GM19455 (cell line): ENCODE results near the gene FABP6.

Source experiments
- ATAC-seq: cut with Tn5 transposase; IDR thresholded peaks from one replicate; pipeline ENCODE4 v1.9.1; 2021; ENCODE audit not compliant: unreplicated experiment

FABP6 gene

DNA sequence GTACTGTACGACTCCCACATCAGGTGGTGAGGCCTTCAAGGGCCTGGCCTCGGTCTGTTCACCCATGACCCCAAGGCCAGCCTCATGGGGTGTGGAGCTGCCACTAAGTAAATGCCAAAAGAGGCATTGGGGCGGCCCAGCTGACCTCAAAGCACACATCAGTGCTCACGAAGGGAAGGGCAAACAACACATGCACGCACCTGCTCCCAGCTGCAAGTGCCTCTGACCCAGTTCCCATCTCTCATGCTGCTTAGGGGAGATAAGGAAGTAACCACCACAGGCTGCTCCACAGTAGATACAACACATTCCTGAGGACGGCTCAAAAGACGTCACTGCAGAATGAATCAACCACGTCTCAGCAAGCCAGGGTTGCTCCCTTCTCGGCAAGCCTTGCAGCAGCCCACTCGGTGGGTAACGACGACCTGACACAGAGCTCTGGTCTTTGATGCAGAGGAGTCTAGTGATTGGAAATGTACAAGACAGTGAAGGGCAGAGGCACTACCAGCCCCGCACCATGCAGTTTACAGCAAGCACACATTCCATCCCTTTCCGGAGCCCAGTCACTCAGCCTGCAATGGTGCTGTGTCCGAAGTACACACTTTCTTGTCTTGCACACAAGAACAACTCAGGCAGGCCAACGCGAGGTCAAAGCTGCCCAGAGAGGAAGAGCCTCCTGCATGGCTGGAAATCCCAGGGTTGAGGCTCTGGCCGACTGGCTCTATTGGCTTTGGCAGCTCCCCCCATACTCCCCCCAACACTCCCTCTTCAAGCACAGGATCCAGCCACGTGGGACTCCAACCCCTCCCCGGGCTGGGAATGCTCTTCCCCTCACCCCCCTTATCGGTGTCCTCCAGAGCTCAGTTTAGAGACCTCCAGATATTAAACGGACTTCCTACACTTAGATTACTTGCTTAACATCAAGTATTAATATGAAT lies 31.8 kb downstream of the FABP6 start:
- ATAC-seq: no peak

DNA sequence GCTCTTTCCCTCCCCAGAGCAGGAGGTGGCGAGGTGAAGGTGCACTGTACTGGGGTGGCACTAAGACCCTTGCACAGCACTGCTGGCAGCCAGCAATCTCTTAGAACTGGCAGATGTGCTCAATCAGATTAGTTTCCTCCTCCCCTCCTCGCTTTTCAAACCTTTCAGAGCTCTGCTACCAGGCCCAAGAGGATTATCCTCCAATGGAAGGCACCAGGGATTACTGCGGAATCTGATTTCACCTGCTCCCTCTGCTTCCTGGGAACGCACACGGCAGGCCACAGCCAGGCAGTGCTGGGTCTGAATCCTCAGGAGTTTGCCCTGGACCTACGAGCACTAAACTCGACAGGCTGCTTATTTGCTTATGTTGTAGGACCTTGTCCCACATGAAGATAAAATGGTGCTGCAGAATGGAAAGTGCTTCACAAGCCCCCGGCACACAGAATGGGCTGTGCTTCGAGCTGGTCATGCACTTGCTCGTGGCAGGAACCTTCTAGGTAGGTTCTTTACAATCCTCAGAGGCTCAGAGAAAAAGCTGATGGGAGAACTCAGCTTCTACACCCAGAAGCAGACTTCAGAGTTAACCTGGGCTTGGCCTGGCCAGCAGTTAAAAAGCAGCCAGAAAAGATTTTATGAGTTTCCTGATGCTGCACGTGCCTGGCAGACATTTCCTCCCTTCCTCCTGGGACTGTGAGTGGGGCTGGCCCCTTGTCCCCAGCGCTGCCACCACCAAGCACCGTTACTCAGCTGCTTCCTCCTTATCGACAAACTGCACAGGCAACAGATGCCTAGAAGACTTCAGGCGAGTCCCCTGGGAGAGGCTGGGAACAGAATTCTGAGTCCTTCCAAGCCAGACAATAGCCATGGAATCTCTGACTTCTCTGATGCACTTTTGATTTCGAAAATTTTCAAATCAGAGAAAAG lies 33.1 kb downstream of the FABP6 start:
- ATAC-seq: no peak

DNA sequence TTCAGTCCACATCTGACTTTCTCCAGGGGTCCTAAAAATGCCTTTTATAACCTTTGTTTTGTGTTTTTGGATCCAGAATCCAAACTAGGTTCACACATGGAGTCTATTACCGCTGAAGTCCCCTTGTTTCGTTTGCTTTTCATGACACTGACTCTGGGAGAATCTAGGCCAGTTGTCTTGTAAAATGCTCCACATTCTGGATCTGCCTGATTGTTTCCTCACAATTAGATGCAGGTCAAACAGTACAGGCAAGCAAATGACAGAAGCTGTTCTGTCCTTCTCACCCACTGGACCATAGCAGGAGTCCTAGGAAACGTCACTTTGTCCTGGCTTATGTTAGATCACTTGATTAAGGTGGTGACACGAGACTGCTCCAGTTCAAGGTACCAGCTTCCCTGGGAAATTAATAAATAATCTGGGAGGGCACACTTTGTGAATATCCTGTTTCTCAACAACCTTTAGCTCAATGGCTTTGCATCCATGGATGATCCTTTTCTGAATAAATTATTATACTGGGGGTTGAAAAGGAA lies 34.1 kb downstream of the FABP6 start:
- no peak for ATAC-seq

DNA sequence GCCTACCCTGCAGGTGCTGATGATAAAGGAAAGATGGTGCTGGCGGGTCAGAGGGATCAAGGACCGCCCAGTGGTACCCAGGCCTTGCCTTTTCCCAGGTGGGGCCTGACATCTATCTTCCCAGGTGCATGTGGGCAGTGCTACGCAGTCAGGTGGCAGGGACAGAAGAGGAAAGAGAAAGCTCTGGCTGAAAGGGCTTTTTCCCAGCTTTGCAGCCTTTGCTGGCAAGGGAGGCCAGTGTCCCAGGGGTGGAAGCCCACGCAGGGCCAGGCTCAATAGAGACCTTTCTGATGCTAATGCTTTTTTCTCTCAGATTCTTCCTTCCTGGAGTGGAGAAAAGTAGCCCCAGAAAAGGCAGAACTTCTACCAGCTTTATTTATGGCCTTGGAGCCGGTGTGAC lies 36.7 kb downstream of the FABP6 start:
- ATAC-seq: no peak

DNA sequence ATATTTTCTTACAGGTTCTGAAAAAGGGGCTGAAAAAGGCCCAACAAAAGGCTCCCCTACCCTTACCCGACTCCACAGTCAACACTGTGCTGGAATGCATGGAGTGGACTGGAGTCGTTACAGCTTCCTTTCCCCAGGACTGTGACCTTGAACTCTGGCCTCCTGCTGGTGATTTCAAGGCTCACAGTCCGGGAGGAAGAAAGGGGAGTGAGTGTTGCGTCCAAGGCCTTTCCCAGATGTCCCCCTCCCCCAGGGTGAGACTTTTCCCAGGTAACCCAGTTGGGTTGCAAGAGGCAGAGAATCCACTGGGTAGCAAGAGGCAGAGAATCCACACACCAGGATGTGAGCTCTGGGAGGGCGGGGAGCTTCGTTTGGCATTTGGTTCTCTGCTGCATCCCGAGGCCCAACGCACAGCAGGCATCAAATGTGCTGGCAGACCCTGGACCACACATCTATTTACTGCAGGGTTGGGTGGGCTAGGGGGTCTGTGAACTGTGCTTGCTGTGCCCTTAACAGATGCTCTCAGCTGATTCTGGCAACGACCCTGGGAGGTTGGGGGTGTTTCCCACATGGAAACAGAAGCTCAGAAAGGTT lies 37.5 kb downstream of the FABP6 start:
- no peak for ATAC-seq

DNA sequence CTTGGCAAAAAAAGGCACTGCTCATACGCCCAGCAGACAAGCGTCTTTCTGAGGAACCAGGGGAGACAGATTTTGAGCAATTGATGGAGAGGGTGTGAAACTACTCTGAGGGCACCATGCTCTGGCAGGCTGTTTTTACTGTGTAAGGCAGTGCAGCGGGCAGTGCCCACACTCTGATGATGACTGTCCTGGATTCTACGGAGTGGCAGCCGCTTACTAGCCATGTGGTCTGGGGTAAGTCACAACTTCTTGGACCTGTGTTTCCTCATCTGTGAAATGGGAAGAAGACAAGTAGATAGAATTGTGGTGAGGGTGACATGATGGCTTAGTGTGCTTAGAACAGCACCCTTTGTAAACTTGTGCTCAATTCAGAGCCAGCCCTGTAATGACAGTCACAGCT lies 38.8 kb downstream of the FABP6 start:
- no peak for ATAC-seq

DNA sequence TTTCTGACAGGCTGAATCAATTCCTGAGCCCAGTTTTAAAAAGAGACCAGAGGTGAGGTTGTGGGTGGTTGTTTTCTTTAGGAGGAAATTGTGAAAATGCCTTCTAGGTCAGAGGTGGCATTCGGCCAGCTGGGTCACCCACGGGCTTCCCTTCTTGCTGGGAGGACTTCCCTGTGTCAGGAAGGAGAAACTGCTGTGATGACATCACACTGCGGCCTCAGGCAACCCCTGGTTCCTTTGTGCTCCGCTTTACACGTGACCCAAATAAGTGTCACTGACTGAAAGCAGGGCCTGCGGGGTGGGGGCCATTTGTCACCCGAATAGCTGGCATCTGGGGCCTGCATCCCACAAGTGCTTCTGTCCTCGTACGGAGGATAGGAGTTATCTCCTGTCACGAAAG lies 39.7 kb downstream of the FABP6 start:
- ATAC-seq: no peak

DNA sequence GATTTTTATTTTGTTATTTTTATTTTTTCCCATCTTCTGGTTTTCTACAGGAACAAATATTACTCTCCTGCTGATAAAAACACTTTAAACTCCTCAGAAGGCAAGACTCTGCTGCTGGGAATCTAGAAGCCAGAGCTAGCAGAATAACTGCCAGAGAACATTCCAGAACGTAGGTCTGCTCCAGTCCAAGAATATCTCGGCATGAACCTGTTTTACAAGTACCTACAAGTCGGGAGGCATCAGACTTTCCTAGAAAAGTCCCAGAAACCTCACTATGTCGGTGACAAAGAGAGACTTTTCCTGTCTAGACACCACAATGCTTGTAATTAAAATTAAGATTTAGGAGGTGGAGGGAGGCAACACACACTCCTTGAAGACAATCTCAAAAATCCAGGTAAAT lies 41.4 kb downstream of the FABP6 start:
- no peak for ATAC-seq

DNA sequence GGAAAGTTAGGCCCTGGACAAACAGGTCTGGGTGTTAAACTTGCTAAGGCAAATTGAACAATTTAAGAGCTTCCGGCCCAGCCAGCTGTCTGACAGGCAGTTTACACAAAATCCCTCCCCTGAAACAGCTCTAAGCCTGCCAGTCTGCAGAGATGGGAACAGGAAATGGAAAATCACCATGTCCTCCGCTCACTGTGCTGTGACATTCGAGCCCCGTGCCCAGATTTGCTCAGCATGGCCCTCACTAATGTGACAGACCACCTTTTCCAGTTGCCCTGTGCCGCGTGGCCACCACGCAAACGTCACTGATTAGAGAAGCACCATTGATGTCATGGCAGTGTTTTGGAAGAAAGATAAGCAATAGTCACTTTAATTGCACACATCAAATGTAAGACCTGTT lies 42.1 kb downstream of the FABP6 start:
- no peak for ATAC-seq

DNA sequence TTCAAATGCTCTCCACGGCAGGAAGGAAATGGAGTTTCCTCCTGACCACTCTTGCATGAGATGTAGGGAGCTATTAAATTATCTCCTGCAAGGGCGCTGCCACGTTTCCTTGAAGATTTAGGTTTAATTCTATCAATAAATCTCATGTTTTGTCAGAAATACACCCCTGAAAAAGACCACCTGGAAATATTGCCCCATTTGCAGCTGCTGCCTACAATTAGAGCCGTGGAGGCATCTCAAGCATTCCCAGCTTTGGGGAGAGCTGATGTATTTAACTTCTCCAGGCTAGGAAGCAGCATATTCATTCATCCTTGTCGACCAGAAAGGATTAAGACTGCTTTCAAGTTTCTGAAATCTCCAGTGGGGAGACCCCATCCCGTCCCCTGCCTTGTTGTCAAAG lies 42.5 kb downstream of the FABP6 start:
- no peak for ATAC-seq

DNA sequence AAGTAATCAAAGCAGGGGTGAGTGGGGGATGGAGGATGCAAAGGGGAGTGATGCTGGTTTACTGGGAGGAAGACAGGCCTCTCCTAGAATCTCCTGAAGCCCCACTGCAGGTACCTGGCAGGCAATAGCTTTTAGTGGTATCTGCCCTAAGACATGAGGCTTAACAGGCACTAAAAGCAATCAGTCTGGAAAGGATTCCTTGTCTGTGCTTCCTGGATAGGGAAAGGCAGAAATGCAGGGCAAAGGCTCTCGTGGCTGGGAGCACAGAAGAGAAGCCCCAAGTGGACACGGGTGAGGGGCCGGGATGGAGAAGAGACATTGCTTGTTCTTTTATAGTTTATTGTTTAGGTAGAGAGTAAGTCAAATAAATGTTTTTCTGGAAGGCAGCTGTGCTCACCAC lies 43.0 kb downstream of the FABP6 start:
- ATAC-seq: no peak

DNA sequence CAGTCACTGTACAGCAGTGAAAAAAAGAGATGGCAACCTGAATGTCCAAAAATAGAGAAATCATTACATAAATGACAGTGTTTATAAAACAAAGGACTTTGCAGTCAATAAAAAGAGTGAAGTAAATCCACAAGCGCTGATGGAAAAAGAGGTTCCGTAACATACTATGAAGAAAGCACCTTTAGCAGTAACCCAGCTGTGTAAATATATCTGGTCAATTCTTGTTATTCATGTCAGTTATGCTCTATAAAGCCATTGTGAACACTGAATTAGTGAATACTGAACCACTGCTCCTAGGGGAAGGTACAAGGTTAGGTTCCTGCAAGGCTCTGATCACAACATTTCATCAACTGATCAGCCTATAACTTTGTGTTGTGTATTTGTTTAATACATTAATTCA lies 43.6 kb downstream of the FABP6 start:
- no peak for ATAC-seq

DNA sequence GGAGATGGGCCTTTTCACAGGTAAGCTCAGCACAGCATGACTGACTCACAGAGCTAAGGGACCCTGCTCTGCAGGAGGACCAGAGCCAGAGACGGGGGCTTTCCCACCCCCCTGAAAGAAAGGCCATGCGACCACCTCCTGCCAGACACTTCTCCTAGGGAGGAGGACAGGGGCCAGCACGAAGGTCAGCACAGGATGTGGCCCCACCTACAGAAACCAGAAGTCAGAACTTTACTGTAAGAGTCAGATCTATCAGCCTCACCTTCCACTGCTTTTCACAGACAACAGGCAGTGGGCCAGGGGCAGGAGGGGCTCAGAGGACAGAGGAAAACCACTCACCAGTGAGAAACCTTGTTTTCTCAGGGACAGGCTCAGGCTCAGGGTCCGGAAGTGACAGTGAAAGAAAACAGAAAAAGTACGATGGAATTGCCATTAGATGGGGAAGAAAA lies 45.2 kb downstream of the FABP6 start:
- no peak for ATAC-seq

DNA sequence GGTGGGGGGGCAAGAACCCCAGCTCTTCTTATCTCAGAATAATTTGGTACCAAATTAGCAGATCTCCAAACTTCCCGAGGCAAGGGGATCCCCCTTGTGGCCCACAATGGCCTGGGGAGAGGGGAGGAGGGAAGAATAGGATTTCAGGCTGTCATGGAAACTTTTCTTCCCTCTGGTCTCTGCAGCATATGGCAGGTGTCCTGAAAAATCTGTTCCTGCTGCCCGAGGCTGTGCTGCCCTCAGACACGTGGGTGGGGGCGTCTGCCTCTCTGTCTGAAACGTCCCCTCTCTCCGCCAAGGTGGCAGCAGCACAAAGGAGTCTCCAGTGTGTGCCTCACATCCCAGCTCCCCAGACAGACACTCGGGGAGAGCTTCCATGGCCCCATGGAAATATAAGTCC lies 49.0 kb downstream of the FABP6 start:
- no peak for ATAC-seq

DNA sequence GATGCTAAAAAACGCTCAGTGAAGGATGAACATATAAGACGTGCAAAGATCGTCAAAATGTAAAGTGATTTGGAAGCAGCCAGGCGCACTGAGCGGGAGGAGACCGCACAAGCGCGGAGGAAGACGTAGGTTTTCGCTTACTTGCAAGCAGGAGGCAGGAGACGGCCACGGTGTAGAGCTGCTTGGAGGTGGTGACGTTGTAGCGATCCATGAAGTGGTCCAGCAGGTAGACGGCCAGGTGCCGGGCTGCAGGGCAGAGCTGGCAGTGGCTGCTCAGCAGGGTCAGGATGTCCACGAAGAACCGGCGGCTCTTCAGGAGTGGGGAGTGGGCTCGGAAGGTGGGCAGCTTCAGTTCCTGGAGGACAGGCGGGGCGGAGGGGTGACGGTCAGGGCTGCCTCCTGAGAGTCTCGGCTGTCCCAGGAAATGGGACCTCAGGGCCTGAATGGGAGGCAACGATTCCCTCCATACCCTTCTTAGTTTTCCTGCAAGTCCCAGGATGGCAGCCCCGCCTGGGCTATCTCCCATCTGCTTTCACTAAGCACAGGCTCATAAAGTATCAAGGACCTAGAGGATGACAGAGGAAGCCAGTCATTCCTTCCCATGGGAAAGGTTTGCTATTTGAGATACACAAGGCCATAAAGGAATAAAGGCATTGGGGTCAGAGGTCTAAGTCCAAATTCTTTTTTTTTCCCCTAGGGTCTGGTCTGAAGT lies 51.2 kb downstream of the FABP6 start:
- ATAC-seq: no peak

DNA sequence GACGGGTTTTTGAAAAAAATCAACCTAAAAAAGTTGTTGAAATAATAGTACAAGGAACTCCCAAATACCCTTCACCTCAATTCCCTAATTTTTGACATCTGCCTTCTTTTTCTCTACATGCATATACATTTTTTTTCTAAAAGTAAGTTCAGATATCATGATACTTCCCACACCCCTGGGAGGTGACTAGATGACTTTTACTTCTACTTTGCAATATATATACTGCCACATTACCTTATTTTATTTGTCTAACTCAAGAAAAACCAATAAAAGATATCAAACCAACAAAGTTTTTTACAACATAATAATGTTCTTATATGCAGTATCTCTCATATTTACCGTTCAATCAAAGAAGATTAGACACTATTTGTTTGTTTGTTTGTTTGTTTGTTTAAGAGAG lies 52.0 kb downstream of the FABP6 start:
- no peak for ATAC-seq

DNA sequence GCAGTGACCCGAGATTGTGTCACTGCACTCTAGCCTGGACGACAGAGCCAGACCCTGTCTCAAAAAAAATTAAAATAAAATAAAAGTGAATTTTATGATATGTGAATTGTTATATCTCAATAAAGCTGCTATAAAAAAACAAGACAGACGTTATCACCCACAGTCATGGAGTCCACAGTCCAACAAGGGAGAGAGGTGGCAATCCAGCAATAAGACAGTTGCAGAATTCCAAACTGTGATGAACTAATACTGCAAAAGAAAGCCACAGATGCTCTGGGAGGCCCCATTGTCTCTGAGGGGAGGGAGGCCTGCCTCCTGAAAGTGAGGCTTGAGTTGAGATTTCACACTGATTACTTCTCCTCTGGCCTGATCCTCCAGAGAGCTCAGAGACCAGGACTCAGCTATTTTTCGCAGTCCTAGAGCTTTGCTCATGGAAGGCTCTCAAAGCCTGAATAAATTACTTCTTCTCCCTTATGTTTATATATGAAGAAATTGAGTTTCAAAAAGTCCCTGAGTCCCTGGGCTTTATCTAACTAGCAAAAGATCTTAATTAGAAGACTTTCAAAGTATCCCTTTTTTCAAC lies 55.1 kb downstream of the FABP6 start:
- ATAC-seq: no peak

DNA sequence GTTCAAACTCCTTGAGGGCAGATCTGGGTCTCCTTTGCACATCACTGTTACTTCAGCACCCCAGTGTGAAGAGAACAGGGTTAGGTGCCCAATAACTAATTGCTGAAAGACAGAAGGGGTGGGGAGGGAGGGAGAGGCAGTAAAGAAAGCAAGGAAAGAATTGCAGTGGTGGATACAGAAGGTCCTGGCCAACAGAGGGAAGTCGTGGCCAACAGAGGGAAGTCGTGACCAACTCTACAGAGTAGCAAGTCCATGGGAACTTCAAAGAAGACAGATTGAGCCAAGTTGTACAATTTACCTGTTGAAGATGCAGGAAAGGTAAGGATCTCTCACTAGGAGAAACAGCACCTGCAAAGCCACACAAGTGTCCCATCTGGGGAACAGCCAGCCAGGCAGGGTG lies 56.0 kb downstream of the FABP6 start:
- no peak for ATAC-seq

DNA sequence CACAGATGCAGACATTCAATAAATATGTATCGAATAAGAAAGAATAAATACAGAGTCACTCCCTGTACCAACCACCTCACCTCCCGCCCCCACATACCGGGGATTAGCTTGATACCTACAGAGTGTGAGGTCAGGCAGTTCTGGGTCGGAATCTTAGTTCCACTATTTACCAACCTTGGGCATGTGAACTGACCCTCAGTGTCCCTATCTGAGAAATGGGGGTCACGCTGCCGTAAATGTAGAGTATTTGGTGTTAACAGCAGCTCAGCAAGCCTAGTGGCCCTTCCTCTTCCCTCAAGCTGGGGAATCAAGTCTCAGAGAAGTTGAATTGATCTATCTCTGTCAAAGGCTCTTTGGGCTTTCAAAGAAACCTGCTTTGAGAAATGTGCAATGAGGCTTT lies 57.6 kb downstream of the FABP6 start:
- ATAC-seq: no peak

DNA sequence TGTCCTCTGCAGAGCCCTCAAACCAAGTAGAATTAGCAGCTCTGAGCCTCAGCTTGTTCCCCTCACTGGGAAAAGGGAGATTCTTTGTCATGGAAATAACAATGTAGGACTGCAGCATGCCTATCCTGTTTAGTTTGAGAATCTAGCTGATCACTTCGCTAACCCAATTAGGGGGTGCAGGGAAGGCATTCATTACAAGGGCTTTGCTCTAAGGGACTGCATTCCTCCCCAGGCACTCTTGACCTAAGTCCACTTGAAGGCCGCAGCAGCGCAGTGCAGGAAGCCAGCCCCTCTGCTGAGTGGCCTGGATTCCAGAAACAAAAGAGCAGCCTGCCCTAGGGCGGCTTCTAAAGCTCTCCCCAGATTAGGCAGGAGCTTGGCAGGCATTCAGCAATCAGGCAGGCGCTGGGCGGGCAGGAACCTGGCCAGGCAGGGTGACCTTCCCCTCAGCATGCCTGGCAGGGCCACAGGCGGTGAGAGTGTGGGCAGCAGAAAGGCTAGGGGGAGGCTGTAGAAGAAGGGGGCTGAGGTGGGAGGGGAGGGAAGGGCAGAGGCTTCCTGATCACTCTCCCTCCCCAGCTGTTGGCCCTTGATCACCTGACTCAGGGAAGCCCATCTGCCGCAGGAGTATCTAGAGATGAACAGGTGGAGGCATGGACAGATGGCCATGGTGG lies 58.2 kb downstream of the FABP6 start:
- ATAC-seq: no peak
